ENCODE results near the gene CDH4. TPM values are rescaled to one million over a fixed set of nuclear protein-coding genes. Genes with fewer than 3 reads are reported as not detected.

Gene CDH4
- total and polyA plus RNA-seq, 2 of the 4 experiments (the other 2 are of a cell fraction): 1.6 to 3.5 TPM

DNA sequence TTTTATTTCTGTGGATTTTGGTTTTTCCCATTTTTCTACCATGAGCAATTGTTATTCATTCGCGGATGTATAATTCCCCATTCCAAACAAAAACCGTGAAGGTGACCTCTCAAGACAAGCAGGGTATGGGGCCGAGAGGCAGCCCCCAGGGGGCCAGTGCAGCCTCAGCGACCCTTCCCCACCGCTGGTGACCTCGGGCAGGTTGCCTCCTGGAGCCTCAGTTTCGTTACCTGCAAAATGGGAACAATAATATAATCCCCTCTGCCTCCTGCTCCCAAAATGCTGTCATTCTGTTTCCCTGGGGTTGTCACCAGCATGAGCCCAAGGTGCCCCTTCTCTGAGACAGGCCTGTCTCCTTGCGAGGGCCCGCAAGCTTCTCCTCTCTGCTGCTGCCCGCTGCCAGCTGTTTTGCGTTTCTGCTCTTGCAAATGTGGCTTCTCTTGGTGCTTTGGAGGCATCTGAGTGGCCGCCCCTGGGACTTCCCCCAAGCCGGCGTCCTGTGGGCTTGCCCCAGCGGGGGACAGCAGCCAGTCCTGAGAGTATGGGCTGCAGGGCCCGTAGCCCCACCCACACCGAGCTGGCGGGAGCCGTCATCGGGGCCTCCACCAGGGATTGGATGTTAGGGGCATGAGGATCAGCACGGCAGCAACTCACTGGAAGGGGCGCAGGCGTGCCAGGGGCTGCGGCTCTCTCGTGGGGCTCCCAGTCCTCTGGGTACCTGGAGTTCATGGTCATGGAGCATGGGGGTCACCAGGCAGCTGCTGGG, 651.7 kb downstream of the CDH4 start:
- CTCF ChIA-PET: no interaction called here
- H3K23ac ChIP-seq (ENCODE audit: low read depth, low read length): no peak overlapping the region
- H3K9me3 ChIP-seq (ENCODE audit: control insufficient read depth, insufficient read depth, low read length): no peaks in the 10 kb centered on the region
- no peaks in the 10 kb centered on the region for H3K36me3 ChIP-seq (ENCODE audit: control insufficient read depth, insufficient read depth, low read length)
- H3K4me1 ChIP-seq (ENCODE audit: control insufficient read depth, insufficient read depth, low read length): no peaks in the 10 kb centered on the region
- ATAC-seq (ENCODE audit: low read depth) (no peak), DNase-seq (no peak)
- dilution Hi-C loops (cut with HindIII; ENCODE audit: low sequenced_read_pairs, unreplicated experiment) (no loop called here), intact Hi-C loops (cut with micrococcal nuclease) (no loop called here), in situ Hi-C loops (cut with MboI; ENCODE audit: low sequenced_read_pairs) (no loop called here)
- H3K4ac ChIP-seq (ENCODE audit: low read depth, low read length): no peak overlapping the region
- H4K91ac ChIP-seq (ENCODE audit: insufficient read depth, low read depth, low read length): no peak overlapping the region
- no peaks in the 10 kb centered on the region for H3K9me1 ChIP-seq (ENCODE audit: insufficient read depth, low read length)
- H3K27ac ChIP-seq (ENCODE audit: insufficient read depth, low read length): no peak overlapping the region
- H3K14ac ChIP-seq (replicated peaks; ENCODE audit: low read depth, low read length): no peak overlapping the region
- no peak overlapping the region for H2AK5ac ChIP-seq (ENCODE audit: low read depth, low read length)
- no peak overlapping the region for H3K4me3 ChIP-seq (ENCODE audit: insufficient read depth, low read depth, low read length)
- no peak overlapping the region for H2AK9ac ChIP-seq (replicated peaks; ENCODE audit: low read depth, low read length, poor library complexity)
- no peak overlapping the region for H2BK20ac ChIP-seq (ENCODE audit: low read depth, low read length)
- 79% methylated on average over 11 of the region's 26 CpGs; no CpG with 5 or more reads in 1 of the 2 experiments for WGBS, 2 experiments (ENCODE audit: extremely low coverage in 2 of 2, insufficient read length in 1 of 2)
- H3K9ac ChIP-seq (ENCODE audit: low read depth, low read length): no peak overlapping the region
- BruUV-seq (replicated peaks): no TSS peak
- no peaks in the 10 kb centered on the region for H4K20me1 ChIP-seq (ENCODE audit: insufficient read depth, low read length)
- H4K8ac ChIP-seq (ENCODE audit: low read depth in 2 of 2, low read length in 2 of 2): no peak overlapping the region
- H3K79me1 ChIP-seq (ENCODE audit: low read depth in 1 of 2, low read length in 2 of 2): no peaks in the 10 kb centered on the region
- no peak overlapping the region for H4K5ac ChIP-seq (ENCODE audit: low read depth, low read length)
- no peak overlapping the region for H2BK5ac ChIP-seq (ENCODE audit: low read depth, low read length, poor library complexity, severe bottlenecking)
- TF ChIP-seq RFX5 (IDR thresholded peaks at IDR 0.05; ENCODE audit: low read depth, low read length): no peak
- TF ChIP-seq MAFK (IDR thresholded peaks at IDR 0.05; ENCODE audit: low read depth, low read length): no peak
- TF ChIP-seq MAZ (IDR thresholded peaks at IDR 0.05; ENCODE audit: borderline replicate concordance, low read depth, low read length): no peak
- no peak for TF ChIP-seq CEBPB (IDR thresholded peaks at IDR 0.05; ENCODE audit: low read depth, low read length)
- TF ChIP-seq NFE2L2 (IDR thresholded peaks at IDR 0.05; ENCODE audit: low read depth, low read length): no peak
- no peak for TF ChIP-seq POLR2A (IDR thresholded peaks at IDR 0.05; ENCODE audit: low read depth, low read length)
- H2AFZ ChIP-seq (replicated peaks; ENCODE audit: low read length, poor library complexity): no peak overlapping the region
- H3K27me3 ChIP-seq (ENCODE audit: control insufficient read depth, insufficient read depth, low read length): peaks cover 5% of the 10 kb centered on the region; the same call in 1 of the 2 replicates
- H2BK120ac ChIP-seq (ENCODE audit: low read depth, low read length): no peak overlapping the region
- no peak overlapping the region for H3K56ac ChIP-seq (ENCODE audit: extremely low read depth, insufficient read depth, low read length)
- no peak overlapping the region for H3K4me2 ChIP-seq (ENCODE audit: low read depth, low read length)
- no peak overlapping the region for H2BK15ac ChIP-seq (ENCODE audit: low read depth, low read length)
- POLR2A ChIA-PET (ENCODE audit: unreplicated experiment): no interaction called here
- no peak overlapping the region for H3K18ac ChIP-seq (ENCODE audit: low read depth, low read length)

Data from IMR-90 (cell line).